AG09309 (cell line): ENCODE data around the gene AASS.

Experiments used
- DNase-seq: peaks from one replicate; pipeline ENCODE4 v3.0.0-alpha.2; 2010; ENCODE audit warnings: low read depth
- H3K4me3 ChIP-seq: 2 replicates; pipeline ENCODE4 v1.5.1; 2011; ENCODE audit warnings: mild to moderate bottlenecking, low read depth, low read length, moderate library complexity; ENCODE audit not compliant: control insufficient read depth
- TF ChIP-seq, protein P1 (sequence below): IDR thresholded peaks from 2 replicates; pipeline ENCODE4 v1.5.1; 2011; ENCODE audit warnings: mild to moderate bottlenecking, low read depth, low read length, inconsistent platforms; ENCODE audit not compliant: insufficient read depth, control insufficient read depth; ENCODE audit errors: missing control alignments

AASS gene

DNA sequence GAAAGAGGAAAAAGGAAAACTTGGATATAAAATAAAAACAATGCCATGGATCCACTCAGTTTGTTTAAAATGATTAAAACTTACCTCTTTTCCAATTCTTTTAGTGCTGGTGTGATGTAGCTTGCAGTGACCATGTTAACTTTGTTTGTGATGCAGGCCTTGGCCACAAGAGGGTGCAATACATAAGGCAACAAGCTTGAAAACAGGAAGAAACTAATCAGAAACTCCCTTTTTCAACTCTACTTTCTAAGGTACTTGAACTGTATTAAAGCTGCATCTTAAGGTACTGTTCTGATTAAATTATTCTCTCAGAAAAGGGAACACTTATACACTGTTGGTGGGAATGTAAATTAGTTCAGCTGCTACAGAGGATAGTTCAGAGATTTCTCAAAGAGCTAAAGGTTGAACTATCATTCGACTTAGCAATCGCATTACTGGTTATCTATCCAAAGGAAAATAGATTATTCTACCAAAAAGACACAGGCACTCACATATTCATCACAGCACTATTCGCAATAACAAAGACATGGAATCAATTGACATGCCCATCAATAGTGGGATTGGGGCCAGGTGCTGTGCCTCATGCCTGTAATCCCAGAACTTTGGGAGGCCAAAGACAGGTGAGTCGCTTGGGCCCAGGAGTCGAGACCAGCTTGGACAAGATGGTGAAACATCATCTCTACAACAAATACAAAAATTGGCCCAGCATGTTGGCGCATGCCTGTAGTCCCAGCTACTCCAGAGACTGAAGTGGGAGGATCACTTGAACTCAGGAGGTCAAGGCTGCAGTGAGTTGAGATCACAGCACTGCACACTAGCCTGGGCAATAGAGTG lies 50.9 kb downstream of the AASS start:
- TF ChIP-seq, protein P1, sequence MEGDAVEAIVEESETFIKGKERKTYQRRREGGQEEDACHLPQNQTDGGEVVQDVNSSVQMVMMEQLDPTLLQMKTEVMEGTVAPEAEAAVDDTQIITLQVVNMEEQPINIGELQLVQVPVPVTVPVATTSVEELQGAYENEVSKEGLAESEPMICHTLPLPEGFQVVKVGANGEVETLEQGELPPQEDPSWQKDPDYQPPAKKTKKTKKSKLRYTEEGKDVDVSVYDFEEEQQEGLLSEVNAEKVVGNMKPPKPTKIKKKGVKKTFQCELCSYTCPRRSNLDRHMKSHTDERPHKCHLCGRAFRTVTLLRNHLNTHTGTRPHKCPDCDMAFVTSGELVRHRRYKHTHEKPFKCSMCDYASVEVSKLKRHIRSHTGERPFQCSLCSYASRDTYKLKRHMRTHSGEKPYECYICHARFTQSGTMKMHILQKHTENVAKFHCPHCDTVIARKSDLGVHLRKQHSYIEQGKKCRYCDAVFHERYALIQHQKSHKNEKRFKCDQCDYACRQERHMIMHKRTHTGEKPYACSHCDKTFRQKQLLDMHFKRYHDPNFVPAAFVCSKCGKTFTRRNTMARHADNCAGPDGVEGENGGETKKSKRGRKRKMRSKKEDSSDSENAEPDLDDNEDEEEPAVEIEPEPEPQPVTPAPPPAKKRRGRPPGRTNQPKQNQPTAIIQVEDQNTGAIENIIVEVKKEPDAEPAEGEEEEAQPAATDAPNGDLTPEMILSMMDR = peak; percentile 89
- peak; percentile 59 for DNase-seq
- no peak overlapping the region for H3K4me3 ChIP-seq

DNA sequence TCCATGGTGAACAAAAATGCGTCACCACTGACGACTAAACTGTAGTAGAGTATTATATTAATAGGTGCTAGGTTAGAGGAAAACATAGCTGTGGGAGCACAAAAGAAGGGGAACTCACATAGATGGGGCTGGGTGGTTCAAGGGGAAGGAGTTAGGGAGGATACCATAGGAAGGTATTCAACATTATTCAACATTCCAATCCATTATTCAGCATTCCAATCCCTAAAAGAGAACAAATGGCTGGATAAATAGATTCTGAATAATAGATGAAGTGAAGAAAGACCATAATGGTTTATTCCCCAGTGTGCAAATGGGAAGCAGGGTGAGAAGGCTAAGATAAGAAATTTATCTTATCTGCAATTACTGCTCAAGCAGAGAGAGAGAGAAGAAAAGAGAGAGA lies 61.4 kb downstream of the AASS start:
- H3K4me3 ChIP-seq = no peak overlapping the region
- TF ChIP-seq, protein P1 = no peak
- no peak for DNase-seq

DNA sequence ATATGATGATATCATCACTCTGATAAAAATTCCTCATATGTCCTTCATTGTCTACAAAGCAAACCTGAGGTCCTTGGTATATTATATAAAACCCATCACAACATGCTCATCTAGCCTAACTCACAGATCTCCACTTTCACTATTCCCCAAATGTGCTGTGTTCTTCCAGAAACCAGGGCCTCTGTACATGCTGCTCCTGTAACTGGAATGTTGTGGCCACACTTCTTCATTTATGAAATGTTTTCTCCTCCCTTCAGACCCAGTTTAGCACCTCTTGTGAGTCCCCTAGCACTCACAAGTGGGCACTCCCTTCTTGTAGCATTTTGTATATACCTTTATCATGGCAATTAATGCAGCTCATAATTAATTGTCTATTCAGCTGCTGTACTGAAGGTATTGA lies 61.9 kb downstream of the AASS start:
- H3K4me3 ChIP-seq = no peak overlapping the region
- TF ChIP-seq, protein P1 = no peak
- no peak for DNase-seq

DNA sequence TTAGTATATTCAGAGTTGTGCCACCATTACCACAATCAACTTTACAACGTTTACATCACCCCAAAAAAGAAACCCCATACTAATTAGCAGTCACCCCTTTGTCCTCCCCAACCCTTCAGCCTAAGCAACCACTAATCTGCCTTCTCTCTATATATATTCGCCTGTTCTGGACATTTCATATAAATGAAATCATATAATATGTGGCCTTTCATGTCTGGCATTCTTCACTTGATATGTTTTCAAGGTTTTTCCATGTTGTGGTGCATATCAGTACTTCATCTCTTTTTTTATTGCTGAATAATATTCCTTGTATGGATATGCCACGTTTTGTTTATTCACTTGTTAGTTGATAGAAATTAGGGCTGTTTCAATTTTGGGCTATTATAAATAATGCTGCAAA lies 70.4 kb downstream of the AASS start:
- DNase-seq = no peak
- H3K4me3 ChIP-seq = no peak overlapping the region
- TF ChIP-seq, protein P1 = no peak

DNA sequence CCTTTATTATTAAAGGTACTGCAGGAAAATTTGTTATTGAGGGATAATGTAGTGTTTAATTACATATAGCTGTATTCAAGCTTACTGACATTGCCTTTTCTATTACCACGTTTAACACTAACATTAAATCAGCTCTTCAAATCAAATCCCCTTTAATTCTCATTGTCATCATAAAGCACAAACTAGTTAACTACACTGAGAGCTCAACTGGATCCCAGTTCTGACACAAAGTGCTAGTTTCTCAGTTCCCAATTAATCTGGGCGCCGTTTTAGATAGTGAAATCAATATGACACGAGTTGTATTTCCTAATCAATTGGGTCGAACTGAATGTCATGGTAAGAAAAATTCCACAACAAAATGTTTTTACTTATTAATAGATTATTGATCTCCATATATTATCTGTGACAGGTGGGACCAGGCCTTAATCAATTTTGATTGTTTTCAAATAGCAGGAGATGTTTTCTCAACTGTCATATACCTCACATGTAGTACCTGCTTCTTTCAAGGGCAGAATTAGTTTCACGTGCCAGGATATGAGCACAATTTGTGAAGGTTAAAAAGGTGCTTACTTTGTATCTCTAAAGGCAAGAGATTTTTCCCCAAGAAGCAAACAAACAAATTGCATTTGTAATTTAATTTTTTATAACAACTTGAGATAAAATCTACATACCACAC lies 71.0 kb downstream of the AASS start:
- no peak overlapping the region for H3K4me3 ChIP-seq
- TF ChIP-seq, protein P1 = no peak
- DNase-seq = no peak

DNA sequence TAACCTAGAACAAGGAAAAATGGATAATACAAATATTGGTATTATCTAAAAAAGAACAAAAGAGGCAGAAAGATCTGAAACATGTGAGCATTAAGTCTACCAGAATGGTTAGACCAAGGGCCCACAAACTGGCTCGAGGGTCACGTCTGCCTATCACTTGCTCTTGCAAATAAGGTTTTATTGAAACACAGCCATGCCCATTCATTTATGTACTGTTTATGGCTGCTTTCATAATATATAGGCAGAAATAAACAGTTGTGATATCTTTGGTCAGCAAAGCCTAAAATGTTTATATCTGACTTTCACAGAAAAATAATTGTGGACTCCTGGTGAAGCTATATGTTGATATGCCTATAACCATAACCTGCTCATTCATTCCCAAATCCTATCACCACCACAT lies 71.8 kb downstream of the AASS start:
- H3K4me3 ChIP-seq = no peak overlapping the region
- TF ChIP-seq, protein P1 = no peak
- DNase-seq = no peak
